Measurements from ENCODE around the gene AMH.

The AMH gene

GRCh38 chr19:2249880-2250765 is 1.0 kb downstream of the AMH start:
- in situ Hi-C loops (cut with MboI; ENCODE audit: low sequenced_read_pairs, unreplicated experiment): no loop called here
- no peak for DNase-seq (ENCODE audit: low spot score)
- TF ChIP-seq, protein P1, sequence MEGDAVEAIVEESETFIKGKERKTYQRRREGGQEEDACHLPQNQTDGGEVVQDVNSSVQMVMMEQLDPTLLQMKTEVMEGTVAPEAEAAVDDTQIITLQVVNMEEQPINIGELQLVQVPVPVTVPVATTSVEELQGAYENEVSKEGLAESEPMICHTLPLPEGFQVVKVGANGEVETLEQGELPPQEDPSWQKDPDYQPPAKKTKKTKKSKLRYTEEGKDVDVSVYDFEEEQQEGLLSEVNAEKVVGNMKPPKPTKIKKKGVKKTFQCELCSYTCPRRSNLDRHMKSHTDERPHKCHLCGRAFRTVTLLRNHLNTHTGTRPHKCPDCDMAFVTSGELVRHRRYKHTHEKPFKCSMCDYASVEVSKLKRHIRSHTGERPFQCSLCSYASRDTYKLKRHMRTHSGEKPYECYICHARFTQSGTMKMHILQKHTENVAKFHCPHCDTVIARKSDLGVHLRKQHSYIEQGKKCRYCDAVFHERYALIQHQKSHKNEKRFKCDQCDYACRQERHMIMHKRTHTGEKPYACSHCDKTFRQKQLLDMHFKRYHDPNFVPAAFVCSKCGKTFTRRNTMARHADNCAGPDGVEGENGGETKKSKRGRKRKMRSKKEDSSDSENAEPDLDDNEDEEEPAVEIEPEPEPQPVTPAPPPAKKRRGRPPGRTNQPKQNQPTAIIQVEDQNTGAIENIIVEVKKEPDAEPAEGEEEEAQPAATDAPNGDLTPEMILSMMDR (IDR thresholded peaks at IDR 0.05; ENCODE audit: borderline replicate concordance, control extremely low read depth, extremely low read depth, insufficient read depth, missing control alignments): no peak

GRCh38 chr19:2250766-2251105 is 1.6 kb downstream of the AMH start:
- in situ Hi-C loops (cut with MboI; ENCODE audit: low sequenced_read_pairs, unreplicated experiment): no loop called here
- DNase-seq (ENCODE audit: low spot score): no peak
- TF ChIP-seq, protein P1 (IDR thresholded peaks at IDR 0.05; ENCODE audit: borderline replicate concordance, control extremely low read depth, extremely low read depth, insufficient read depth, missing control alignments): no peak

DNA sequence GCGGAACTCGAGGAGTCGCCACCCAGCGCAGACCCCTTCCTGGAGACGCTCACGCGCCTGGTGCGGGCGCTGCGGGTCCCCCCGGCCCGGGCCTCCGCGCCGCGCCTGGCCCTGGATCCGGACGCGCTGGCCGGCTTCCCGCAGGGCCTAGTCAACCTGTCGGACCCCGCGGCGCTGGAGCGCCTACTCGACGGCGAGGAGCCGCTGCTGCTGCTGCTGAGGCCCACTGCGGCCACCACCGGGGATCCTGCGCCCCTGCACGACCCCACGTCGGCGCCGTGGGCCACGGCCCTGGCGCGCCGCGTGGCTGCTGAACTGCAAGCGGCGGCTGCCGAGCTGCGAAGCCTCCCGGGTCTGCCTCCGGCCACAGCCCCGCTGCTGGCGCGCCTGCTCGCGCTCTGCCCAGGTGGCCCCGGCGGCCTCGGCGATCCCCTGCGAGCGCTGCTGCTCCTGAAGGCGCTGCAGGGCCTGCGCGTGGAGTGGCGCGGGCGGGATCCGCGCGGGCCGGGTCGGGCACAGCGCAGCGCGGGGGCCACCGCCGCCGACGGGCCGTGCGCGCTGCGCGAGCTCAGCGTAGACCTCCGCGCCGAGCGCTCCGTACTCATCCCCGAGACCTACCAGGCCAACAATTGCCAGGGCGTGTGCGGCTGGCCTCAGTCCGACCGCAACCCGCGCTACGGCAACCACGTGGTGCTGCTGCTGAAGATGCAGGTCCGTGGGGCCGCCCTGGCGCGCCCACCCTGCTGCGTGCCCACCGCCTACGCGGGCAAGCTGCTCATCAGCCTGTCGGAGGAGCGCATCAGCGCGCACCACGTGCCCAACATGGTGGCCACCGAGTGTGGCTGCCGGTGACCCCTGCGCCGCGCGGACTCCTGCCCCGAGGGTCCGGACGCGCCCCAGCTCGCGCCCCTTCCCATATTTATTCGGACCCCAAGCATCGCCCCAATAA is 2.3 kb downstream of the AMH start:
- DNase-seq (ENCODE audit: low spot score): no peak
- TF ChIP-seq, protein P1 (IDR thresholded peaks at IDR 0.05; ENCODE audit: borderline replicate concordance, control extremely low read depth, extremely low read depth, insufficient read depth, missing control alignments): no peak
- in situ Hi-C loops (cut with MboI; ENCODE audit: low sequenced_read_pairs, unreplicated experiment): no loop called here

DNA sequence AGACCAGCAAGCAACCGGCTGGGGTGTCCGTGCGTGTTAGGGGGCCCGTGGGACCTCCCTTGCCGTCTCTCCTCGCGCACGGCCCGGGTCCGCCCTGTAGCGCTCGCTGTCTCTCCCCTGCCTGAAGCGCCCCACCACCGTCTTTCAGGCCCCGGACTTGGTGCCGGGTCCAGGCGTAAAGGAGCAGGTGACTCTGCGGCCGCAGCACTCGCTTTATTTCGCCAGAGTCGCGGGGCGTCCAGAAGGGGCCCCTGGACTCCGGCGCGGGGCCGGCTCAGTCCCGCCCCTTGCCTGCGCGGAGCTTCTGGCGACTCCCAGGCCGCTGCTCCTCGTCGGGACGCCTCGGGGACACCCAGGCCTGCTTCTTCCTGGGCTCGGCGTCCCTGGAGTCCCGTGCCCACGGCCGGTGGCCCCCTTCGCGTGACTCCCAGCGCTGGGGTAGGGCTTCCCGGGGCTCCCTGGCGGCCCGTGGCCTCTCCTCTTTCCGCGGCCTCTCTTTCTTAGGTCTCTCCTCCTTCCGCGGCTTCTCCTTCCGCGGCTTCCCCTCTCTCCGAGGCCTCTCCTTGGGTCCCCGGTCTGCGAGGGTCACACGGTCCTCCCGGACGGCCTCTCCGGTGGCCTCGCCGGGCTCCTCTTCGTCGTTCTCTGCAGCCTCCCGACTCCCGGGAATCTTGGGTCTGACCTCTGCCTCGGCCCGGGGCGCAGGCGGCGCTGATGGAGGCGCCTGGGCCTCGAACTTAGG is 3.1 kb downstream of the AMH start:
- DNase-seq (ENCODE audit: low spot score): no peak
- in situ Hi-C loops (cut with MboI; ENCODE audit: low sequenced_read_pairs, unreplicated experiment): no loop called here
- TF ChIP-seq, protein P1 (IDR thresholded peaks at IDR 0.05; ENCODE audit: borderline replicate concordance, control extremely low read depth, extremely low read depth, insufficient read depth, missing control alignments): no peak

DNA sequence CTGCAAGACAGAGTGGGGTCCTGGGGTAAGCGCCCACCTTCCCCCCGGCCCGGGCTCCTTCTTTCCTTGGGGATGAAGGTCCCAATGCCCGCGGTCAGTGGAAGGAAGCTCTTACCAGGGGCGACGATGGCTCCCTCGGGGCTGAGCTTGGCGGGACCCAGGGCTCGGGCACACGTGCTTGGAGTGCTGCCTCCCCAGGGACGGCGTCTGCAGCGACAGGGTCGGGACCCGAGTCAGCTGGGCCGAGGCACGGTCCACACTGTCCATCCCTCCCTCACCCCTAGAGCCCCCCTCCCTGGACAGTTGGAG is 3.6 kb downstream of the AMH start:
- in situ Hi-C loops (cut with MboI; ENCODE audit: low sequenced_read_pairs, unreplicated experiment): no loop called here
- DNase-seq (ENCODE audit: low spot score): no peak

More for the DNA sequence above, 3.6 kb downstream of the AMH start:
- TF ChIP-seq, protein P1 (IDR thresholded peaks at IDR 0.05; ENCODE audit: borderline replicate concordance, control extremely low read depth, extremely low read depth, insufficient read depth, missing control alignments): no peak
